ENCODE results near the gene MACROD2.

DNA sequence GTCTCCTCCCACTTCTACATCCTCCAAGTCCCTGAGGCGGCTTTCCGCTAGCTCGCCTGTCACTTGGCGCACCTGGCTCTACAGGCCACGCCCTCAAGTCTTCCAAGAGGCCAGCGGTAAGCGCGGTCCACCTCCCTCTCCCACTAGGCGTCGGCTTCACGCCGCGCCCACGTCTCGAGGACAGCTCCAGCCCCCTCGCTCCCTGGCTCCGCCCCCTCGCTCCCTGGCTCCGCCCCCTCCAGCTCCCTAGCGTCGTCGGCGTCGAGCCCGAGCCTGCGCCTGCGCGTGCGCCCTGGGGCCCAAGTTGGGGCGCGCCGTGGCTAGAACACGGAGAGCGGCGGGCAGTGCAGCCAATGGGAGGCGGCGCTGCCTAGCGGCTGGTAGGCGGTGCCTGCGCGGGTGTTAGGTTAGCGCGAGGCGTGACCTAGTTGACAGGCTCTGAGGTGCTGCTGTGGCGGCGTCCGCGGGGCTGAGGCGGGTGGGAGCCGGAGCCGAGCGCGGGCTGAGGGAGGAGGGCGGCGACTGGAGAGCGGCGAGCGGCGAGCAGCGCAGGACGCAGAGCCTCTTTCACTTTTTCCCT lies at the start of gene MACROD2:
- TF ChIP-seq CTCF (IDR thresholded peaks at IDR 0.05) (no peak), EZH2 (IDR thresholded peaks at IDR 0.05; ENCODE audit: borderline replicate concordance, insufficient read depth, low read depth, low read length, poor library complexity, severe bottlenecking) (no peak)
